H1 (cell line): Measurements from ENCODE around the gene NEU2. TPM values are rescaled to one million over a fixed set of nuclear protein-coding genes. Genes with fewer than 3 reads are reported as not detected.

ENCODE experiments used
- CTCF ChIA-PET: fragments of 300-600 bp; sonication (Branson Sonifier 250); formaldehyde crosslinking; loops from one replicate; lab custom pipeline; 2021; ENCODE audit not compliant: partially characterized antibody; lab: Charles Lee
- POLR2A ChIA-PET: fragments of 300-600 bp; sonication (Branson Sonifier 250); formaldehyde crosslinking; loops from one replicate; lab custom pipeline; 2021; ENCODE audit warnings: inconsistent platforms; ENCODE audit not compliant: partially characterized antibody; lab: Charles Lee
- DNase-seq, 2 experiments: peaks; one replicate each; pipeline versions ENCODE4 v3.0.0 to v3.0.0-alpha.2; 2010 to 2022; ENCODE audit warnings: low spot score in 2 of 2, low read depth in 1 of 2, mixed read lengths in 1 of 2
- FAIRE-seq: peaks from 2 replicates; lab custom pipeline; 2011; peaks lifted over from hg19 to GRCh38; lab: Jason Lieb, UNC
- H2AFZ ChIP-seq: 2 replicates; pipeline ENCODE4 v1.8.1; 2012; ENCODE audit warnings: low read length, inconsistent platforms
- H2AK5ac ChIP-seq: 2 replicates; pipeline ENCODE4 v1.6.1; 2013; ENCODE audit warnings: low read depth, low read length
- H2BK120ac ChIP-seq: replicated peaks from 2 replicates; pipeline ENCODE3; 2013; ENCODE audit warnings: low read depth, low read length, inconsistent platforms
- H2BK12ac ChIP-seq: 2 replicates; pipeline ENCODE4 v1.6.1; 2013; ENCODE audit warnings: low read depth, low read length
- H2BK15ac ChIP-seq: 2 replicates; pipeline ENCODE4 v1.6.1; 2013; ENCODE audit warnings: low read length
- H2BK20ac ChIP-seq: 2 replicates; pipeline ENCODE4 v1.6.1; 2013; ENCODE audit warnings: low read length
- H2BK5ac ChIP-seq: 2 replicates; pipeline ENCODE4 v1.6.1; 2013; ENCODE audit warnings: low read depth, low read length
- H3K14ac ChIP-seq: 2 replicates; pipeline ENCODE4 v1.6.1; 2013; ENCODE audit warnings: inconsistent platforms; ENCODE audit not compliant: insufficient read length
- H3K18ac ChIP-seq: 2 replicates; pipeline ENCODE4 v1.6.1; 2013; ENCODE audit warnings: low read length; ENCODE audit errors: extremely low read depth
- H3K23ac ChIP-seq: 2 replicates; pipeline ENCODE4 v1.6.1; 2013; ENCODE audit warnings: inconsistent platforms; ENCODE audit not compliant: insufficient read length
- H3K23me2 ChIP-seq: 2 replicates; pipeline ENCODE4 v1.6.1; 2013; ENCODE audit warnings: low read depth, low read length
- H3K27ac ChIP-seq: 2 replicates; pipeline ENCODE4 v1.6.1; 2011; ENCODE audit warnings: low read depth, low read length, inconsistent platforms
- H3K27me3 ChIP-seq, 4 experiments: replicated peaks in 1 of 4; 1 replicate in 1 of 4; 2 replicates in 3 of 4; pipeline versions ENCODE4 v1.6.1 to v1.8.1; 2011 to 2013; ENCODE audit warnings: low read length in 3 of 4, mild to moderate bottlenecking in 3 of 4, inconsistent platforms in 2 of 4, mixed read lengths in 2 of 4, moderate library complexity in 1 of 4; ENCODE audit not compliant: control insufficient read depth in 3 of 4, insufficient read depth in 3 of 4; ENCODE audit errors: extremely low read depth in 1 of 4
- H3K36me3 ChIP-seq, 4 experiments: 2 replicates each; pipeline versions ENCODE4 v1.6.1 to v1.8.1; 2011 to 2013; ENCODE audit warnings: mild to moderate bottlenecking in 4 of 4, low read length in 3 of 4, moderate library complexity in 2 of 4, control low read depth in 1 of 4, inconsistent platforms in 1 of 4; ENCODE audit not compliant: insufficient read depth in 4 of 4, control insufficient read depth in 2 of 4
- H3K4ac ChIP-seq: replicated peaks from 2 replicates; pipeline ENCODE3; 2013; ENCODE audit warnings: low read length, low read depth, mixed read lengths, inconsistent platforms; ENCODE audit not compliant: insufficient read length
- H3K4me1 ChIP-seq, 4 experiments: replicated peaks in 1 of 4; 1 replicate in 1 of 4; 2 replicates in 3 of 4; pipeline versions ENCODE4 v1.6.1 to v1.8.1; 2011 to 2013; ENCODE audit warnings: low read length in 3 of 4, inconsistent platforms in 2 of 4, mixed read lengths in 1 of 4; ENCODE audit not compliant: insufficient read depth in 4 of 4, control insufficient read depth in 3 of 4
- H3K4me2 ChIP-seq, 2 experiments: 2 replicates each; pipeline versions ENCODE4 v1.6.1 to v1.8.1; 2011 to 2013; ENCODE audit warnings: low read depth in 2 of 2, low read length in 2 of 2, control low read depth in 1 of 2, inconsistent platforms in 1 of 2, mild to moderate bottlenecking in 1 of 2; ENCODE audit not compliant: insufficient read depth in 1 of 2
- H3K4me3 ChIP-seq, 4 experiments: fragments of 200-600, 300-600 bp in 1 of 4; sonication (generic), shearing (Covaris generic), sonication (Bioruptor Twin) in 1 of 4; 2 replicates each; pipeline versions ENCODE4 v1.5.1 to v1.8.1; 2011 to 2016; ENCODE audit warnings: low read length in 4 of 4, low read depth in 3 of 4, control low read depth in 2 of 4, inconsistent platforms in 2 of 4, mild to moderate bottlenecking in 2 of 4, mixed read lengths in 1 of 4, moderate library complexity in 1 of 4; ENCODE audit not compliant: insufficient read depth in 2 of 4; ENCODE audit errors: extremely low read depth in 1 of 4
- H3K56ac ChIP-seq: replicated peaks from 2 replicates; pipeline ENCODE3; 2013; ENCODE audit warnings: low read depth, mild to moderate bottlenecking, mixed read lengths, low read length, inconsistent platforms; ENCODE audit not compliant: insufficient read length
- H3K79me1 ChIP-seq: 2 replicates; pipeline ENCODE4 v1.6.1; 2013; ENCODE audit warnings: low read depth, low read length, control low read depth
- H3K79me2 ChIP-seq, 2 experiments: 2 replicates each; pipeline versions ENCODE4 v1.6.1 to v1.8.1; 2012 to 2013; ENCODE audit warnings: low read length in 2 of 2, mild to moderate bottlenecking in 2 of 2, inconsistent platforms in 1 of 2; ENCODE audit not compliant: insufficient read depth in 2 of 2, control insufficient read depth in 1 of 2
- H3K9ac ChIP-seq, 4 experiments: replicated peaks in 1 of 4; 1 replicate in 1 of 4; 2 replicates in 3 of 4; pipeline versions ENCODE4 v1.6.1 to v1.8.1; 2011 to 2013; ENCODE audit warnings: low read depth in 3 of 4, low read length in 3 of 4, control low read depth in 2 of 4, mild to moderate bottlenecking in 2 of 4, moderate library complexity in 2 of 4, inconsistent platforms in 1 of 4; ENCODE audit errors: extremely low read depth in 1 of 4
- H3K9me3 ChIP-seq, 2 experiments: 2 replicates each; pipeline versions ENCODE4 v1.6.1 to v1.8.1; 2012 to 2013; ENCODE audit warnings: mild to moderate bottlenecking in 2 of 2, moderate library complexity in 2 of 2, control low read depth in 1 of 2, inconsistent platforms in 1 of 2, low read depth in 1 of 2, low read length in 1 of 2, mixed read lengths in 1 of 2; ENCODE audit not compliant: insufficient read depth in 2 of 2
- H4K20me1 ChIP-seq, 2 experiments: replicated peaks in 1 of 2; 2 replicates each; pipeline versions ENCODE3 to v1.8.1; 2011 to 2013; ENCODE audit warnings: inconsistent platforms in 2 of 2, low read length in 2 of 2, mild to moderate bottlenecking in 1 of 2; ENCODE audit not compliant: insufficient read depth in 2 of 2, control insufficient read depth in 1 of 2
- H4K5ac ChIP-seq: 2 replicates; pipeline ENCODE4 v1.6.1; 2013; ENCODE audit warnings: low read length, low read depth, mixed read lengths, inconsistent platforms; ENCODE audit not compliant: insufficient read length
- H4K8ac ChIP-seq: 2 replicates; pipeline ENCODE4 v1.8.0; 2013; ENCODE audit warnings: mild to moderate bottlenecking, moderate library complexity, low read length, inconsistent platforms; ENCODE audit not compliant: insufficient read depth; ENCODE audit errors: extremely low read depth
- H4K91ac ChIP-seq: replicated peaks from 2 replicates; pipeline ENCODE3; 2013; ENCODE audit warnings: low read length, mixed read lengths, inconsistent platforms; ENCODE audit not compliant: insufficient read length
- BCL11A ChIP-seq, 2 experiments: IDR thresholded peaks; one replicate each; pipeline ENCODE4 v1.6.1; 2011; ENCODE audit warnings: low read depth in 2 of 2, low read length in 2 of 2, mild to moderate bottlenecking in 2 of 2
- CBX5 ChIP-seq: fragments of 300-800, 300-1000 bp; sonication (generic); IDR thresholded peaks from 2 replicates; pipeline ENCODE4 v1.7.1; 2016; ENCODE audit warnings: antibody characterized with exemption, low read length, low read depth
- GTF2F1 ChIP-seq: IDR thresholded peaks from 2 replicates; pipeline ENCODE4 v1.6.1; 2012; ENCODE audit warnings: low read depth, low read length, improper control_type of control experiment, borderline replicate concordance
- KDM1A ChIP-seq: fragments of 200-600, 300-600 bp; sonication (generic); IDR thresholded peaks from 2 replicates; pipeline ENCODE4 v1.7.1; 2016; ENCODE audit warnings: mild to moderate bottlenecking, low read length, borderline replicate concordance
- MAFK ChIP-seq: IDR thresholded peaks from 2 replicates; pipeline ENCODE4 v1.6.1; 2012; ENCODE audit warnings: low read depth, mild to moderate bottlenecking, improper control_type of control experiment, low read length
- POLR2A ChIP-seq, 2 experiments: IDR thresholded peaks; 1 replicate in 1 of 2; 2 replicates in 1 of 2; pipeline ENCODE4 v1.6.1; 2011; ENCODE audit warnings: low read depth in 2 of 2, low read length in 2 of 2, mild to moderate bottlenecking in 2 of 2; ENCODE audit errors: control extremely low read depth in 1 of 2
- RXRA ChIP-seq: IDR thresholded peaks from 2 replicates; pipeline ENCODE4 v1.6.1; 2011; ENCODE audit warnings: low read depth, mild to moderate bottlenecking, low read length, moderate library complexity; ENCODE audit not compliant: insufficient read depth
- SRF ChIP-seq: IDR thresholded peaks from 2 replicates; pipeline ENCODE4 v1.6.1; 2011; ENCODE audit warnings: mild to moderate bottlenecking, low read depth, low read length, moderate library complexity
- TAF7 ChIP-seq: optimal IDR thresholded peaks from 2 replicates; pipeline ENCODE3; 2011; ENCODE audit warnings: low read depth, mild to moderate bottlenecking, inconsistent platforms, low read length, moderate library complexity, borderline replicate concordance
- WGBS, 2 experiments: shearing (Covaris generic) in 1 of 2; methylation state at CpG; one replicate each; pipeline versions ENCODE4 v1.1.6 to v1.1.7; 2013 to 2015; ENCODE audit warnings: low lambda C conversion rate in 2 of 2, mixed read lengths in 2 of 2, inconsistent platforms in 1 of 2, low coverage in 1 of 2, missing lambda C conversion rate in 1 of 2; ENCODE audit not compliant: insufficient replicate concordance in 2 of 2, insufficient coverage in 1 of 2, insufficient read length in 1 of 2; ENCODE audit errors: extremely low coverage in 1 of 2, missing lambda C conversion rate in 1 of 2; 5-methylcytosine and 5-hydroxymethylcytosine counted together
- polyA plus RNA-seq, 7 experiments: library from polyadenylated mRNA; depleted of rRNA in 3 of 7; stranded (reverse) in 5 of 7; unstranded in 2 of 7; fragments of >200 nt in 5 of 7; fragments of 200-250 nt in 2 of 7; gene quantifications; 1 replicate in 5 of 7; 2 replicates in 1 of 7; 4 replicates in 1 of 7; pipeline versions ENCODE4 v1.2.1 to v1.2.3, GENCODE V29; 2011 to 2013; ENCODE audit warnings: missing spikeins in 2 of 7, mixed read lengths in 2 of 7
- total RNA-seq: library from RNA; stranded (reverse); fragmentation: NEBNext Ultra II Directional; extraction: Animal tissue kit (Norgen Biotek cat#: 25700); gene quantifications from 2 replicates; pipeline ENCODE4 v1.2.1, GENCODE V29; 2021
- TF ChIP-seq, protein P1 (sequence below): IDR thresholded peaks from 2 replicates; pipeline ENCODE4 v1.6.1; 2012; ENCODE audit warnings: inconsistent platforms
- TF ChIP-seq, protein P2 (sequence below): IDR thresholded peaks from 2 replicates; pipeline ENCODE4 v1.6.1; 2011; ENCODE audit warnings: low read length, improper control_type of control experiment

NEU2 gene
- total and polyA plus RNA-seq, 2 of the 8 experiments (the other 6 are each of a cell fraction or from before 2014, with no cell fraction given): 0.12 TPM; not detected in 1

DNA sequence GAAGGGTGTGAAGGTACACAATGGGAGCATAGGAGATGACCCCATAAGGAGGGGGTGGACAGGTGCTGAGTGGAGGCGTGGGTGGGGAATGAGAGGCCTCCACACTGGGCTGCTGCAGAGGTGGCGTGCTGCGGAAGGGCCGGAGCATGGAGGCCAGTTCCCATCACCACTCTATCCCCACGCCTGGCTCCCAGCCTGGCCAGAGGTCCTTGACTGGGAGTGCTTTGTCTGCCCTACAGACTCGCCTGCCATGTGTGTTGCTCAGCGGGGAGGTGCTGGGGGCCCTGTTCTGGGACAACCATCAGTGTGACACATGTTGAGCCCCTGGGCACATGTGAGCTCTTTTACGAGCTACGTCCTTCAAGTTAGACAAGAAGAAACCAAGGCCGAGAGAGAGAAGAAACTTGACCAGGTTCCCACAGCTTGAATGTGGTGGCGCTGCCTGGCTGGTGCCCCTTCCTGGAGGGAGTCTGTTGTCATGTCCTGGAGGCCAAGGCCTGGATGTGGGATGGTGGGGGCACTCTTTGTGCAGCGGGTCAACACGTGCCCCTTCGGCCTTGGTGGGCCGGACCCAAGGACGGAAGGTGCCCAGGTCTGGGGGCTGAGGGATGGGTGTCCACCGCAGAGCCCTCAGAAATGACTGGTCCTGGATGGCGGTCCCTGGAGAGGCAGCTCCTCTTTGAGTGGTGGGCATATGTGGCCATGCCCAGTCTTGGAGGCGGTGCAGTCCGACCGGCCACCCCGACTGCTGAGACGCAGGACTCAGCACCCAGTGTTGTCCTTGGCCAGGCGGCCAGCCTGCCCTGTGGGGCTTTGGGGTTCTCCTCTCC, 26.5 kb downstream of the NEU2 start:
- H3K23ac ChIP-seq: no peak overlapping the region
- no peaks in the 10 kb centered on the region for H3K79me2 ChIP-seq
- no peaks in the 10 kb centered on the region for H3K36me3 ChIP-seq
- no peak overlapping the region for H4K91ac ChIP-seq
- H3K79me1 ChIP-seq: no peaks in the 10 kb centered on the region
- peaks cover 0 to 10% (median 4%) of the 10 kb centered on the region in 4 experiments; a peak in 4 of 7 replicates for H3K4me1 ChIP-seq
- H4K5ac ChIP-seq: no peak overlapping the region
- no peak for FAIRE-seq
- no peak overlapping the region for H2BK120ac ChIP-seq
- ChIA-PET POLR2A (interaction anchor here (1.3 kb wide), 1 partner anchor 469 kb away, joined by 3 read pairs; no protein-coding TSS in a partner anchor), CTCF (interaction anchor here (0.8 to 4.6 kb wide), 13 partner anchors 10 to 188 kb away, joined by 3 to 32 read pairs (median 5); partner anchors contain the start of gene NEU2)
- no peak overlapping the region; the same call in 1 of the 2 replicates for H2BK5ac ChIP-seq
- no peak overlapping the region for H3K4ac ChIP-seq
- no peak overlapping the region for H3K9ac ChIP-seq
- H2AFZ ChIP-seq: no peak overlapping the region
- H2BK12ac ChIP-seq: 0 out of 2 replicates have a peak overlapping the region, but pooled peaks have one; percentile 50
- H3K4me2 ChIP-seq: no peak overlapping the region; a peak in 1 of 4 replicates
- no peak overlapping the region for H3K14ac ChIP-seq
- no peaks in the 10 kb centered on the region for H4K20me1 ChIP-seq
- no peaks in the 10 kb centered on the region for H3K9me3 ChIP-seq
- H3K27me3 ChIP-seq: no peaks in the 10 kb centered on the region; a peak in 1 of 7 replicates
- H4K8ac ChIP-seq: no peak overlapping the region
- DNase-seq: no peak
- 80% methylated on average over 21 of the region's 24 CpGs; no CpG with 5 or more reads in 1 of the 2 experiments for WGBS, 2 experiments
- H3K23me2 ChIP-seq: no peaks in the 10 kb centered on the region
- no peak overlapping the region for H2BK20ac ChIP-seq
- no peak overlapping the region for H3K27ac ChIP-seq
- H3K56ac ChIP-seq: no peak overlapping the region
- H3K18ac ChIP-seq: peak overlapping the region; percentile 7; the same call in 1 of the 2 replicates
- H3K4me3 ChIP-seq: no peak overlapping the region
- H2BK15ac ChIP-seq: no peak overlapping the region
- H2AK5ac ChIP-seq: no peak overlapping the region
- TF ChIP-seq RXRA (no peak), MAFK (no peak), CBX5 (no peak), GTF2F1 (no peak), TAF7 (no peak), SRF (no peak), POLR2A (IDR thresholded peaks at IDR 0.05; ENCODE audit: control extremely low read depth in 1 of 2, low read depth in 2 of 2, low read length in 2 of 2) (no peak), BCL11A (IDR thresholded peaks at IDR 0.05; ENCODE audit: low read depth in 2 of 2, low read length in 2 of 2) (no peak), KDM1A (no peak)
- TF ChIP-seq, protein P1, sequence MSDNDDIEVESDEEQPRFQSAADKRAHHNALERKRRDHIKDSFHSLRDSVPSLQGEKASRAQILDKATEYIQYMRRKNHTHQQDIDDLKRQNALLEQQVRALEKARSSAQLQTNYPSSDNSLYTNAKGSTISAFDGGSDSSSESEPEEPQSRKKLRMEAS: no peak
- TF ChIP-seq, protein P2, sequence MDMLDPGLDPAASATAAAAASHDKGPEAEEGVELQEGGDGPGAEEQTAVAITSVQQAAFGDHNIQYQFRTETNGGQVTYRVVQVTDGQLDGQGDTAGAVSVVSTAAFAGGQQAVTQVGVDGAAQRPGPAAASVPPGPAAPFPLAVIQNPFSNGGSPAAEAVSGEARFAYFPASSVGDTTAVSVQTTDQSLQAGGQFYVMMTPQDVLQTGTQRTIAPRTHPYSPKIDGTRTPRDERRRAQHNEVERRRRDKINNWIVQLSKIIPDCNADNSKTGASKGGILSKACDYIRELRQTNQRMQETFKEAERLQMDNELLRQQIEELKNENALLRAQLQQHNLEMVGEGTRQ: no peak
